ENCODE measurements around the gene OARD1. TPM values are rescaled to one million over a fixed set of nuclear protein-coding genes. Genes with fewer than 3 reads are reported as not detected.

OARD1 gene
- polyA plus RNA-seq, 1 donor, result 82.5 TPM

DNA sequence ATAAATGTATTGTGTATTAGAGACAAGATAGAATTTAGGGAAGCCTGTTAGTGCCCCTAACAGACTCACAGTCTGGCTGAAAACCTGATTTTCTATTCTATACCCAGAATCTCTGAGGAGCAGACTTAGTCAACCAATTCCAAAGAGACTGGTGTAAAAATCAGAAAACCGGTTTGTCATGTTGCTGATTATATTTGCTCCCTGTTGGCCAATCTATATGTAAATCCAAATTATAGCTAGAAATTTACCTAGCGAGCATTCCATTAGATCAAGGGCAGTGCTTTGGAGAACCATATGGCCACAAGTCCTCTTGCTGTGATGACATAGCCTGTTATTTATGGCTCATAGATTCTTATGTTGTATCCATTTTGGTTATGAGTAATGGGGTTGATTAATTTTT, 5.4 kb upstream of the OARD1 start:
- Histone ChIP-seq H3K9me3 (ENCODE audit: control insufficient read depth, low read depth, low read length) (no peaks in the 10 kb centered on the region), H3K36me3 (ENCODE audit: control insufficient read depth, insufficient read depth, low read length) (peaks cover 24% of the 10 kb centered on the region), H3K4me1 (ENCODE audit: control insufficient read depth, insufficient read depth, low read length) (peaks cover 24% of the 10 kb centered on the region), H3K27me3 (ENCODE audit: control insufficient read depth, insufficient read depth, low read length) (no peaks in the 10 kb centered on the region), H3K27ac (ENCODE audit: low read length) (no peak overlapping the region), H3K4me3 (ENCODE audit: low read length) (no peak overlapping the region)
- no CpG with 5 or more reads among the region's 2 CpGs for WGBS (ENCODE audit: insufficient coverage, low lambda C conversion rate)
- DNase-seq, result peak in 1 of 2 donors; percentile 26

DNA sequence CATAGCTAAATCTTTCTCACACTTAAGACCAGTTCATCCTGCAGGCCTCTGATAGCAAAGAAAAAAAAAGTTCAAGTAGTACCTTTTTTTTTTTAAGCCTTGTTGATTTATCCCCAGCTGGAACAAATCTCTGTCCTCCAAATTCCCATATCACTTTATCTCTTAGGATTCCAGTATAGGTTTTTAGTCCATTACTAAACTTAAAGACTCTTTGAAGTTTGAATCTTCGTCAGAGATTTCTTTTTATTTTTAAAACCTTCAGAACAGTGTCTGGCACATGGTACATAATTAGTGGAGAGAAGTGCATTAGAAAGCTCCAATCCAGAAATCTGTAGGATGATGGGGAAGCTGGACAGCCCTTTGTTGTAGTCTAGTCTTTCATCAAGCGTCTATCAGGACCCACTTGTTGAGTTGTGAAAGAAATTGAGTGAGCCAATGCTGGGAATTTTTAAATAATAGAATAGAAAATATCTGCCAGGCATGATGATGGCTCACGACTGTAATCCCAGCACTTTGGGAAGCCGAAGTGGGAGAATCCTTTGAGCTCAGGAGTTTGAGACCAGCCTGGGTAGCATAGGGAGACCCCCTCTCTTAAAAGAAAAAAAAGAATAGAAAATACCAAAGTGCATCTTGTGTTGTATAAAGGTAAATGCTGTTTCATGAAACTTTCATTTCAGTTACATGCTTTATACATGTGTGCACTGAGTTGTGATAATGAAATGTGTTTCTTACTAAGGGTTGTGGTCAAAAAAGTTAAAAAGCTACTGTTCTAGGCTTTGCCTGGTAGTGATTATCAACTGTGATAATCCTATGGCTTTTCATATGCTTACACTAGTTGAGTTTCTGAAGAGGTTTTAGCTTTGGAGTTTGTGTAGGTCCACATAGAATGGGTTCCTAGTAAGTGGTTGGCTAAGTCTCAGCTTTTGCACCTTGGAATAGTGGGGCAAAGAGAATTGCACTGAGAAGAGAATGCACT, 3.8 kb upstream of the OARD1 start:
- H3K4me1 ChIP-seq (ENCODE audit: control insufficient read depth, insufficient read depth, low read length), result peaks cover 27% of the 10 kb centered on the region
- peaks cover 15% of the 10 kb centered on the region for H3K36me3 ChIP-seq (ENCODE audit: control insufficient read depth, insufficient read depth, low read length)
- DNase-seq, result peak in 1 of 2 donors; percentile 26
- H3K4me3 ChIP-seq (ENCODE audit: low read length), result no peak overlapping the region
- H3K27me3 ChIP-seq (ENCODE audit: control insufficient read depth, insufficient read depth, low read length), result no peaks in the 10 kb centered on the region
- 90% methylated on average over 2 of the region's 4 CpGs for WGBS (ENCODE audit: insufficient coverage, low lambda C conversion rate)
- H3K27ac ChIP-seq (ENCODE audit: low read length), result peak overlapping the region; percentile 13
- no peaks in the 10 kb centered on the region for H3K9me3 ChIP-seq (ENCODE audit: control insufficient read depth, low read depth, low read length)

DNA sequence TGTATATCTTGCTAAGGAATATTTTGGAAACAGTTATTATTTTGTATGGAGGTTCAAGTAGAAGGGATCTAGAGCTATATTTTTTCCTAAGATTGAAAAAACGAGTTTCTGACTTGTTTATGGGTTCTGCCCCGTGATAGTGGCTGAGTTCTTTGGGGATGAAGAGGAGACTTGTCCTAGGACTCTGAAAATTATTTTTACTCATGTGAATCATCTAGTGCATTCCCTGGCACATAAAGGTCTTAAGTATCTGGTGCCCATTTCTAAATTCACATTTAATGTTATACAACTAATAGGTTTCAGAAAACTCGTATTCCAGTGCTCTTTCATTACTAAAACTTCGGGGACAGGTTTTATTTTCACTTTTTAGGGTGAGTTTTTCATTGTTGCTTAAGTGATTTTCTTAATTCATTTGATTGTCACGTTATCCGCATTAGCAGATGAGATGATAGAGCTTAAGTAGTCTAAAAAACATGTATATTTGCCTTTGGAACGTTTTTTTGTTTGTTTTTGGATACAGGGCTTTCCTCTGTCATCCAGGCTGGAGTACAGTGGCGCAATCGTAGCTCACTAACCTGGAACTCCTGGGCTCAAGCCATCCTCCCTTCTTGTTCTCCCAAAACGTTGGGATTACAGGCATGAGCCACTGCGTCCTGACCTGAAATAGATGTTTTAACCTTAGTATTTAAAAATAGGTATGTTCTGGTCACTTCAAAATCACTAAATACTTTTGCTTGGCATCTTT, 2.7 kb upstream of the OARD1 start:
- Histone ChIP-seq H3K27me3 (ENCODE audit: control insufficient read depth, insufficient read depth, low read length) (no peaks in the 10 kb centered on the region), H3K9me3 (ENCODE audit: control insufficient read depth, low read depth, low read length) (no peaks in the 10 kb centered on the region), H3K4me1 (ENCODE audit: control insufficient read depth, insufficient read depth, low read length) (peaks cover 31% of the 10 kb centered on the region), H3K36me3 (ENCODE audit: control insufficient read depth, insufficient read depth, low read length) (peaks cover 6% of the 10 kb centered on the region), H3K27ac (ENCODE audit: low read length) (peak overlapping the region; percentile 98), H3K4me3 (ENCODE audit: low read length) (peak overlapping the region; percentile 95)
- WGBS (ENCODE audit: insufficient coverage, low lambda C conversion rate), result 71% methylated on average over 4 of the region's 11 CpGs
- DNase-seq, result no peak

DNA sequence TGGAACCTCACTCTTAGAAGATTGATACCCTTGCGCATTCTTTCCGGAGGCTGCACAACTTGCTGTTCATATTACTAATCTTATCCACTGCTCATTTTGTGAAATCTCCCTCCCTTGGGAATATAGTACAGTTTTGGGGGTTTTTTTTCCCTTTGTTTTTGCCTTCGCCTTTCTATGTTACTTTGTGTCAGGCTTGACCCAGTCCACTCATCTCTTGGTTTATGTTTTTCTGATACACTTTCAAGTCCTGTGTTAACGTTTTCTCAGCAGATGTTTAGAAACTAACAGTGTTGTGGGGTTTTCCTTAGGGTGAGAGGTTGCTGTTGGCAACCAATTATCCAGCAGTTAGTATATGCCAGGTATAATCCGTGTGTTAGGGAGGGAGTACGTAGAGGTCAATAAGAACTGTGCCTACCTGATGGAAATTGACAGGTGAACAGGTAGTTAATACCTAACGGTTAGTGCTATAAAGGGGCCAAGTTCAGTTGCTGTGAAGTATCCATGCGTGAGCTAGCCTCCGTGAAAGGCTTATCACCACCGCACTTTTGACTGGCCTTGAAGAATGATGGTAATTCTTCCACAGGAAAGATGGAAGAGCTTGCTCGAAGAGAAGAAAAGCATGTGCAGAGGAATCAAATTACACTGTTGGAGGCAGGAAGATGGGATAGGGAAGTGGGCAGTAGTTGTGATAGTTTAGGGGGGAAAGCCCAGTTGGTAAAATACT, 2.0 kb upstream of the OARD1 start:
- peak overlapping the region; percentile 95 for H3K4me3 ChIP-seq (ENCODE audit: low read length)
- H3K4me1 ChIP-seq (ENCODE audit: control insufficient read depth, insufficient read depth, low read length), result peaks cover 31% of the 10 kb centered on the region
- peaks cover 10% of the 10 kb centered on the region for H3K36me3 ChIP-seq (ENCODE audit: control insufficient read depth, insufficient read depth, low read length)
- peak overlapping the region; percentile 98 for H3K27ac ChIP-seq (ENCODE audit: low read length)
- peak in 1 of 2 donors; percentile 78 for DNase-seq
- WGBS (ENCODE audit: insufficient coverage, low lambda C conversion rate), result 0% methylated on average over 4 of the region's 11 CpGs
- H3K27me3 ChIP-seq (ENCODE audit: control insufficient read depth, insufficient read depth, low read length), result no peaks in the 10 kb centered on the region
- no peaks in the 10 kb centered on the region for H3K9me3 ChIP-seq (ENCODE audit: control insufficient read depth, low read depth, low read length)

DNA sequence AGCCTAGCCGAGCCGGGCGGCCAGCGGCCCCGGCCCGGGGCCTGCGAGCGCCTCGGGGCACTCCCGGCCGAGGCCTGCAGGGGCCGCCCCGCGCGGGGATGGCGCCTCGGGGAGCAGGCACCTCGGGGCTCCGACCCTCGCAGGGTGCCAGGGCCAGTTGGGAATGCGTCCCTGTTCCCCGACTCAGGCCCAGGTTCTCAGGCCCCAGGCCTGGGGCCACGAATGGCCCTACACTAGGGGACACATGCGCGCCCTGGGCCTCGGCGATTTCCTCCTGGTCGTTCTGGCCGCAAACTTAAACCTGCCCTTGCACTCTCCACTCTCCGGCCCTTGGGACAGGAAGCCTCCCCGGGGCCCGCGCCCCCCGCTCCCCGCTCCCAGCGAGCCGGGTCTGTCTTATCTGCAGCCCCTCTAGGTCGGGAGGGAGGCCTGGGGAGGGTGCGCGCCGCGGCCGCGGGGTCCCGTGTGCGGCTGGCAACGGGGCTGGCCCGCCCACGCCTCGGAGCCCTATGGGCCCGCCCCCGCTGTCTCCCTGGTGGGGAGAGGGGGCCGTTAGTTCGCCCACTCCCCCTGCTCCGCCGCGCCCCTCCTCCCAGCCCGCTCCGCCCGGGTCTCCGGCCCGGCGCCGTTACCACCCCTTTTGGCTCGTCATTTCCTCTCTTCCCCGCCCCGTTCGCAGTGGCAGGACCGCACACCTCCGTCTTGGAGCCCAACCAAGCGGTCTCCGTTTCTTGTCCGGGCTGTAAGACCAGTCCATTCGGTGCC, 1.2 kb upstream of the OARD1 start:
- H3K4me3 ChIP-seq (ENCODE audit: low read length), result peak overlapping the region; percentile 95
- H3K27ac ChIP-seq (ENCODE audit: low read length), result peak overlapping the region; percentile 98
- H3K9me3 ChIP-seq (ENCODE audit: control insufficient read depth, low read depth, low read length), result no peaks in the 10 kb centered on the region
- 0% methylated on average over 1 of the region's 74 CpGs for WGBS (ENCODE audit: insufficient coverage, low lambda C conversion rate)
- peaks cover 13% of the 10 kb centered on the region for H3K36me3 ChIP-seq (ENCODE audit: control insufficient read depth, insufficient read depth, low read length)
- peaks cover 25% of the 10 kb centered on the region for H3K4me1 ChIP-seq (ENCODE audit: control insufficient read depth, insufficient read depth, low read length)
- DNase-seq, result peak; percentile 78 to 87
- H3K27me3 ChIP-seq (ENCODE audit: control insufficient read depth, insufficient read depth, low read length), result no peaks in the 10 kb centered on the region

DNA sequence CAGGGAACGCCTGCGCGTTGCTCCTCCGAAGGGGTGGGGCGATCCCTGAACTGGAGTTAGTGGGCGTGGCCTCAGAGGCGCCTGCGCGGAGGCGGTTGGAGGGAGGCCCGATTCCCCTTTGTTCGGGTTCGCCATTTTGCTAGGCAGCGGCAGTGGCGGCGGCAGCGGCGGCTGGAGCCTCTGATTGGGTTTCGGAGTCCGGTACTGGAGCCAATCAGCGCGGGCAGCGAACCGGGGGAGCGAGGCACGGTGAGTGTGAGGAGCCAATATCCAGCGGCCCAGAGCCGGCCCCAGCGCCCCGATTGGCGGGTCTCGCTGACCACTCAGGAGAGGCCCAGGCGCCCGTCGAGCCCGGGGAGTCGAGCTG, 663 bp upstream of the OARD1 start, which contains the start of gene NFYA:
Gene NFYA (plus strand): TSS at position 139 of the 367 bp plus-strand sequence. CDS start 6,116 bp downstream, outside the sequence.
- Histone ChIP-seq H3K27ac (ENCODE audit: low read length) (peak within 1 kb of the TSS; percentile 98), H3K4me1 (ENCODE audit: control insufficient read depth, insufficient read depth, low read length) (peaks cover 24% of the 10 kb centered on the region), H3K36me3 (ENCODE audit: control insufficient read depth, insufficient read depth, low read length) (peaks cover 17% of the 10 kb centered on the region), H3K4me3 (ENCODE audit: low read length) (peak within 1 kb of the TSS; percentile 95), H3K27me3 (ENCODE audit: control insufficient read depth, insufficient read depth, low read length) (no peaks in the 10 kb centered on the region), H3K9me3 (ENCODE audit: control insufficient read depth, low read depth, low read length) (no peaks in the 10 kb centered on the region)
- DNase-seq, result no peak
- no CpG with 5 or more reads among the region's 37 CpGs for WGBS (ENCODE audit: insufficient coverage, low lambda C conversion rate)

DNA sequence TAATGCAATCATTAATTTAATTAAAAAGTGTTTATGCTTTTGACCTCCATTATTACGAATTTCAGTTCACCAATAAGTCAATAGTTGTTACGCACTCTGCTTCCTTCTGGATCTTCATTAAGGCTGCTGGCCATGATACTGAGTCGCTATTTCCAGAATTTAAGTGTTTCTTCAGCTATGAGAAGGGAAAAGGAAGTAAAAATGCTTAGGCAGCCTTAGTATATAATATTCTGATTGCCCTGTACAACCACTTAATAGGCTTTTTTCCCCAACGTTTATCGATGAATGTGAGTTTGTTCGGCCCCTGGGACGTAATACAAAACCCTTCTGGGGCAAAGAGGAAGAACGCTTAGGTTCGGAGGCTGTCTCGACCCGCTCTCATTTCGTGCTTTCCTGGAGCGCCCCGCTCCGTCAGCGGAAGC, 644 bp downstream of the OARD1 start:
- H3K9me3 ChIP-seq (ENCODE audit: control insufficient read depth, low read depth, low read length), result no peaks in the 10 kb centered on the region
- no peak for DNase-seq
- H3K27ac ChIP-seq (ENCODE audit: low read length), result peak overlapping the region; percentile 98
- peaks cover 23% of the 10 kb centered on the region for H3K36me3 ChIP-seq (ENCODE audit: control insufficient read depth, insufficient read depth, low read length)
- peak overlapping the region; percentile 95 for H3K4me3 ChIP-seq (ENCODE audit: low read length)
- H3K27me3 ChIP-seq (ENCODE audit: control insufficient read depth, insufficient read depth, low read length), result no peaks in the 10 kb centered on the region
- 0% methylated on average over 2 of the region's 16 CpGs for WGBS (ENCODE audit: insufficient coverage, low lambda C conversion rate)
- H3K4me1 ChIP-seq (ENCODE audit: control insufficient read depth, insufficient read depth, low read length), result peaks cover 17% of the 10 kb centered on the region

DNA sequence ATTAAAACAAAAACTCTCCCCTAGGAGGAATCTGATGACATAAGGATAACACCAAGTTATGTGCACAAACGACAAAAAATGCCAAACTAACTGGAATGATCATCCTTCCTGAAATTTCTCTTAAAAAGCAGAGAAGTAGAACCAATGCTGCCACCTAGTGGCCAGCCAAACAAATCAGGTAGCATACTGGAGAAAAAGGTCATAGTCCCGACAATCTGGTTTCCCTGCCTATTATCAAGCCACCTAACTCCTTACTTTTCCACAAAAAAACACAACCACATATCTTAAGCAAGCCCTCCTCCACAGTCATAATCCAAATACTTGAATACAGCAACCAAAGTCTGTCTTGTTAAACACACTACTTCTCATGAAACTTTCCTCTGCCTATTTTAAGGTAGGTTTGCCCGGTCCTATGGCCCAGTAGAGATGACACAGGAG, 5.3 kb downstream of the OARD1 start:
- H3K36me3 ChIP-seq (ENCODE audit: control insufficient read depth, insufficient read depth, low read length), result peaks cover 23% of the 10 kb centered on the region
- peak; percentile 76 to 77 for DNase-seq
- peaks cover 49% of the 10 kb centered on the region for H3K4me1 ChIP-seq (ENCODE audit: control insufficient read depth, insufficient read depth, low read length)
- H3K9me3 ChIP-seq (ENCODE audit: control insufficient read depth, low read depth, low read length), result no peaks in the 10 kb centered on the region
- H3K4me3 ChIP-seq (ENCODE audit: low read length), result no peak overlapping the region
- no peak overlapping the region for H3K27ac ChIP-seq (ENCODE audit: low read length)
- no CpG with 5 or more reads among the region's 3 CpGs for WGBS (ENCODE audit: insufficient coverage, low lambda C conversion rate)
- no peaks in the 10 kb centered on the region for H3K27me3 ChIP-seq (ENCODE audit: control insufficient read depth, insufficient read depth, low read length)

DNA sequence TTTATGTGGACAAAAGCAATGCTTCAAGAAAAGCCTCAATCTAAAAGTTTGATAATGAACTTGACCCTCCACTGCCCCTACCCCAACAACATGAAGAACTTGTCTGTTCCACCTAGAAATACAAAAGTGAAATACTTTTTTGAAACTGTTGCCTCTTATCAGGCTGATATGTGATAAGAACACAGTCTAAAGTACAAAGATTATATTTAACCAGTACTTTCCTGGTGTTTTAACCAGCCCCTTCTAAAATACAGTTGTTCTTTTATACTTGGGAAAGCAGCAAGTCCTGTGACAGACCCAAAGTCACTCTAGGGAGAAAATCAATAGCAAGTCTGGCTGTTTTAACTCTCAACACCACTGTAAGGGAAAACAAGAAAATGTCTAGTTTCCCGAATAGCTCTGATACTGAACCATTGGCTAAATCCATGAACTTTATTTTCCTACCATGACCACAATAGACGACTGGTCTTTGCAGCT, 6.6 kb downstream of the OARD1 start:
- no peak overlapping the region for H3K4me3 ChIP-seq (ENCODE audit: low read length)
- peaks cover 52% of the 10 kb centered on the region for H3K4me1 ChIP-seq (ENCODE audit: control insufficient read depth, insufficient read depth, low read length)
- peaks cover 27% of the 10 kb centered on the region for H3K36me3 ChIP-seq (ENCODE audit: control insufficient read depth, insufficient read depth, low read length)
- no peaks in the 10 kb centered on the region for H3K9me3 ChIP-seq (ENCODE audit: control insufficient read depth, low read depth, low read length)
- no peaks in the 10 kb centered on the region for H3K27me3 ChIP-seq (ENCODE audit: control insufficient read depth, insufficient read depth, low read length)
- peak overlapping the region; percentile 75 for H3K27ac ChIP-seq (ENCODE audit: low read length)
- DNase-seq, result peak in 1 of 2 donors; percentile 70
- no CpG with 5 or more reads among the region's 2 CpGs for WGBS (ENCODE audit: insufficient coverage, low lambda C conversion rate)

All from large intestine (tissue), 3 donors.